ENCODE measurements around the gene HELQ. TPM values are rescaled to one million over a fixed set of nuclear protein-coding genes. Genes with fewer than 3 reads are reported as not detected.

HELQ gene
- total and polyA plus RNA-seq, 2 of the 4 experiments (the other 2 are of a cell fraction), result 8.8 to 9.1 TPM

GRCh38 chr4:83449009-83449408 lies 6.6 kb downstream of the HELQ start:
- no peak overlapping the region for H3K56ac ChIP-seq (ENCODE audit: extremely low read depth, insufficient read depth, low read length)
- intact Hi-C loops (cut with micrococcal nuclease) (no loop called here), in situ Hi-C loops (cut with MboI; ENCODE audit: low sequenced_read_pairs) (no loop called here), dilution Hi-C loops (cut with HindIII; ENCODE audit: low sequenced_read_pairs, unreplicated experiment) (no loop called here)
- no peak overlapping the region for H2BK5ac ChIP-seq (ENCODE audit: low read depth, low read length, poor library complexity, severe bottlenecking)
- no peak overlapping the region for H3K14ac ChIP-seq (replicated peaks; ENCODE audit: low read depth, low read length)
- no peak overlapping the region for H2BK15ac ChIP-seq (ENCODE audit: low read depth, low read length)
- no peak for TF ChIP-seq SMC3 (IDR thresholded peaks at IDR 0.05; ENCODE audit: low read depth, low read length)
- no peak for TF ChIP-seq MXI1 (IDR thresholded peaks at IDR 0.05; ENCODE audit: borderline replicate concordance, low read depth, low read length)
- no peaks in the 10 kb centered on the region for H3K27me3 ChIP-seq (ENCODE audit: control insufficient read depth, insufficient read depth, low read length)
- no peak overlapping the region for H3K4me3 ChIP-seq (ENCODE audit: insufficient read depth, low read depth, low read length)
- H2AK5ac ChIP-seq (ENCODE audit: low read depth, low read length), result no peak overlapping the region
- ATAC-seq (ENCODE audit: low read depth), result no peak
- H4K8ac ChIP-seq (ENCODE audit: low read depth in 2 of 2, low read length in 2 of 2), result no peak overlapping the region
- no peak overlapping the region for H3K23ac ChIP-seq (ENCODE audit: low read depth, low read length)
- no peak overlapping the region for H3K27ac ChIP-seq (ENCODE audit: insufficient read depth, low read length)
- POLR2A ChIA-PET (ENCODE audit: unreplicated experiment), result no interaction called here
- H4K91ac ChIP-seq (ENCODE audit: insufficient read depth, low read depth, low read length), result no peak overlapping the region
- no peak overlapping the region for H2AFZ ChIP-seq (replicated peaks; ENCODE audit: low read length, poor library complexity)
- no peak overlapping the region for H2BK20ac ChIP-seq (ENCODE audit: low read depth, low read length)
- peaks cover 5% of the 10 kb centered on the region; the same call in 1 of the 2 replicates for H3K36me3 ChIP-seq (ENCODE audit: control insufficient read depth, insufficient read depth, low read length)
- H3K79me1 ChIP-seq (ENCODE audit: low read depth in 1 of 2, low read length in 2 of 2), result peaks cover 0 to 8% of the 10 kb centered on the region in 2 experiments; a peak in 2 of 4 replicates
- CTCF ChIA-PET, result no interaction called here
- no peak overlapping the region for H3K4ac ChIP-seq (ENCODE audit: low read depth, low read length)
- H2BK120ac ChIP-seq (ENCODE audit: low read depth, low read length), result no peak overlapping the region
- H3K4me1 ChIP-seq (ENCODE audit: control insufficient read depth, insufficient read depth, low read length), result no peaks in the 10 kb centered on the region
- H3K9ac ChIP-seq (ENCODE audit: low read depth, low read length), result no peak overlapping the region
- no peak overlapping the region for H3K18ac ChIP-seq (ENCODE audit: low read depth, low read length)
- H4K5ac ChIP-seq (ENCODE audit: low read depth, low read length), result no peak overlapping the region
- H3K9me1 ChIP-seq (ENCODE audit: insufficient read depth, low read length), result no peaks in the 10 kb centered on the region
- DNase-seq, result no peak
- no peak overlapping the region for H2AK9ac ChIP-seq (replicated peaks; ENCODE audit: low read depth, low read length, poor library complexity)
- H3K4me2 ChIP-seq (ENCODE audit: low read depth, low read length), result no peak overlapping the region
- no TSS peak for BruUV-seq (replicated peaks)
- no CpG with 5 or more reads among the region's 2 CpGs for WGBS, 2 experiments (ENCODE audit: extremely low coverage in 2 of 2, insufficient read length in 1 of 2)
- H4K20me1 ChIP-seq (ENCODE audit: insufficient read depth, low read length), result no peaks in the 10 kb centered on the region
- no peaks in the 10 kb centered on the region for H3K9me3 ChIP-seq (ENCODE audit: control insufficient read depth, insufficient read depth, low read length)

Data from IMR-90 (cell line).